ENCODE data around the gene TWIST2. TPM values are rescaled to one million over a fixed set of nuclear protein-coding genes. Genes with fewer than 3 reads are reported as not detected.

TWIST2 gene
- total RNA-seq, 2 experiments from 2014 or later = not detected

- CTCF ChIA-PET = no interaction called here
- no peak for DNase-seq
- intact Hi-C loops (cut with micrococcal nuclease) = no loop called here
Measured at GRCh38 chr2:238910751-238911351, 63.0 kb downstream of the TWIST2 start.

GRCh38 chr2:238911376-238912227 lies 63.7 kb downstream of the TWIST2 start:
- ChIA-PET CTCF (no interaction called here), POLR2A (no interaction called here)
- no peak for TF ChIP-seq CTCF (IDR thresholded peaks at IDR 0.05)
- H3K27ac Mint-ChIP-seq = no peak overlapping the region
- H3K4me1 Mint-ChIP-seq (ENCODE audit: low read depth) = no peaks in the 10 kb centered on the region
- H3K4me3 Mint-ChIP-seq = no peak overlapping the region
- H3K9me3 Mint-ChIP-seq = no peaks in the 10 kb centered on the region
- intact Hi-C loops (cut with micrococcal nuclease) = no loop called here
- no peak for ATAC-seq
- no peaks in the 10 kb centered on the region for H3K27me3 Mint-ChIP-seq
- no peaks in the 10 kb centered on the region for H3K36me3 Mint-ChIP-seq (ENCODE audit: low read depth)
- no peak for DNase-seq

More at GRCh38 chr2:238910751-238911351, 63.0 kb downstream of the TWIST2 start:
- POLR2A ChIA-PET = no interaction called here
- no peak overlapping the region for H3K27ac Mint-ChIP-seq
- no peak for TF ChIP-seq CTCF (IDR thresholded peaks at IDR 0.05)
- peaks cover 3% of the 10 kb centered on the region for H3K27me3 Mint-ChIP-seq
- no peaks in the 10 kb centered on the region for H3K9me3 Mint-ChIP-seq
- no peak overlapping the region for H3K4me3 Mint-ChIP-seq
- no peak for ATAC-seq
- H3K36me3 Mint-ChIP-seq (ENCODE audit: low read depth) = no peaks in the 10 kb centered on the region
- H3K4me1 Mint-ChIP-seq (ENCODE audit: low read depth) = no peaks in the 10 kb centered on the region

GRCh38 chr2:238912228-238912915 lies 64.5 kb downstream of the TWIST2 start:
- intact Hi-C loops (cut with micrococcal nuclease) = no loop called here
- no peaks in the 10 kb centered on the region for H3K27me3 Mint-ChIP-seq
- ChIA-PET CTCF (no interaction called here), POLR2A (no interaction called here)
- H3K36me3 Mint-ChIP-seq (ENCODE audit: low read depth) = no peaks in the 10 kb centered on the region
- H3K4me3 Mint-ChIP-seq = no peak overlapping the region
- no peak for ATAC-seq
- no peak for DNase-seq
- TF ChIP-seq CTCF (IDR thresholded peaks at IDR 0.05) = no peak
- H3K27ac Mint-ChIP-seq = no peak overlapping the region
- H3K9me3 Mint-ChIP-seq = no peaks in the 10 kb centered on the region
- no peaks in the 10 kb centered on the region for H3K4me1 Mint-ChIP-seq (ENCODE audit: low read depth)

- intact Hi-C loops (cut with micrococcal nuclease) = no loop called here
- H3K27me3 Mint-ChIP-seq = no peaks in the 10 kb centered on the region
- no peak overlapping the region for H3K4me3 Mint-ChIP-seq
- H3K36me3 Mint-ChIP-seq (ENCODE audit: low read depth) = no peaks in the 10 kb centered on the region
- ChIA-PET POLR2A (no interaction called here), CTCF (no interaction called here)
- DNase-seq = no peak
- H3K4me1 Mint-ChIP-seq (ENCODE audit: low read depth) = no peaks in the 10 kb centered on the region
- H3K9me3 Mint-ChIP-seq = no peaks in the 10 kb centered on the region
- no peak for TF ChIP-seq CTCF (IDR thresholded peaks at IDR 0.05)
- no peak for ATAC-seq
- no peak overlapping the region for H3K27ac Mint-ChIP-seq
Measured at GRCh38 chr2:238912916-238913875, 65.3 kb downstream of the TWIST2 start.

Measured in activated CD8-positive, alpha-beta T cell treated with anti-CD3 and anti-CD28 coated beads for 36 hours (primary cell).